GM19025 (cell line): ENCODE measurements around the gene COL21A1.
"Not testable (repeated sequence)": the region's sequence is repeated elsewhere in the genome, so short reads cannot be mapped to it uniquely, and the experiment has no call there.

ENCODE experiments used
- ATAC-seq: cut with Tn5 transposase; IDR thresholded peaks from one replicate; pipeline ENCODE4 v1.9.1; 2021; ENCODE audit warnings: mild to moderate bottlenecking, low read depth, moderate library complexity; ENCODE audit not compliant: unreplicated experiment

Gene COL21A1

DNA sequence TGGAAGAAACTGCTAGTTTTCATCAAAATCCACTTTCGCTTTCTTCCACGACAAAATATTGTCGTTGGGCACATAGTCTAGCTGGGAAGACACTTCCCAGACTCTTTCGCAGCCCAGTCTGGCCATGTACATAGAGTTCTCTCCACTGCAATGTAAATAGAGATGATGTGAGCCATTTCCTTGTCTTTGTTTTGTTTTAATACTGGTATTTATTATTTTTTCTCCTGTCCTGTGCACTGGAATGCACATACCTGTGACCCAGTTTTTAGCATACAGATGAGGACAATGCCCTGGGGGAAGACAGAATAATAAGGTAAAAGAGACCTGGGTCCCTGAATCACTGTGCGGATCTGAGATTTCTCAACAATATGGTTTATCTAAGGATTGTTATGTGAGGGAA, 222.4 kb downstream of the COL21A1 start:
- ATAC-seq, result no peak

DNA sequence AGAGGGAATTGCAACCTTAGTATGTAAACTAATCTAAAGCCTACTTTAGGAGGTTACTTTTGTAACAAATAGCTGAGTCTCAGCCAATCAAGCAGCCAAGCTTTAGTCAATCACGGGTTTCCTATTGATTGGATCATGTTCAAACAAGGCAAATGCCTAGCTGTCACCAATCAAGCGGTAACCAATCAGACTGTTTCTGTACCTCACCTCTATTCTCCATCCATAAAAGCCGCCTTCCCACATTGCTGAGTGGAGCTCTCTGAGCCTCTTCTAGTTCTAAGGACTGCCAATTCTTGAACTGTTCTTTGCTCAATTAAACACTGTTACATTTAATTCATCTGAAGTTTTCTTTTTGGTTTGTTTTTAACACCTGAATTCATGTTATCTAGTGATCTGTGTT, 223.6 kb downstream of the COL21A1 start:
- ATAC-seq, result no peak

DNA sequence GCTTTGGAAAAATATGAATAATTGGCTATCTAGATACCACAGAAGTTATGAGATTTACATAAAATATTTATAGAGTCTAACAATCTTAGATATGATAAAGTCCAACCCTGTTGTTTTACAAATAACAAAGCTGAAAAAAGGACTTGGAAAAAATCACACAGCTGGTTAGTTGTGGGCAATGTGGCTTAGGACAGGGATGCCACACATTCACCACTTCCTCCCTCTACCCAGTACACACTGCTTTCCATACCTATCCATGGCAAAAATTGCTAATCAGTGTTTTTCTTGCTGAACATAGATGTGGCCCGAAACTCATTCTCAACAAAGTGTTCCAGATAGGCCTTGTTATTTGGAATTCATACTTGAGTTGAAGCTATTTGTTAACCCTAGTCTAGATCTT, 224.7 kb downstream of the COL21A1 start:
- ATAC-seq, result no peak

DNA sequence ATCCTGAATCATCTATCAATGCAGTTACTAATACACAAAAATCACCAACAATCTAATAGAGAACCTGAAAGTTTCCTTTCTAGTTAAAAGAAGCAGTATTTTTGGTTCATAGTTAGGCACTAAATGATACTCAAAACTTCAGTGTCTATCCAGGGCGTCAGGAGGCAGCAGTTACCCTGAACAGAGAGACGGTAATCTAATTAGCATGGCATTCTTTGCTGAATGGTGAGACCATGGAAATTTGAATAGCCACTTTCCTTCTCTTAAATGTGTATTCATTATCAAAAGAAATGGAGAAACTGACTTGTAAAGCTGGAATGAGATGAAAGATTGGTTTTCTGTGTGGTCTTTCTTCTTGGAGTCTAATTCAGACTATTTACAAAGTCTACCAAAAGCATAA, 225.4 kb downstream of the COL21A1 start:
- no peak for ATAC-seq

DNA sequence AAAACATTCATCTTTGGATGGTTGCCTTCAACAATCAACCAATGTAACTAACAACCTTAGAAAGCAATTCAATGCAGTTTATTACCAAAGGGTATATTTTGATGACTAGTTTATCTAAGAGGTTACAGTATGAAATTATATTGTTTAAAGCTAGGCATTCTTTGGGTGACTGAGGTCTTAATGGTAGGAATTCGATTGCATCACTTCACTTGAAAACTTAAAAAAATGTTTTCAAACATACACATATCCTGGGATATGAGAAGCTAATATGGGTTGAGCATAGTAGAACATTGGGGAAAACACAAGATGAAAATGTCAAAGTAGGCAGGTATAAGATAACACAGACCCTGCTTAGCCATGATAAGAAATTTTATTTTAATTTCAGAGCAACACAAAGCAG, 227.4 kb downstream of the COL21A1 start:
- no peak for ATAC-seq

DNA sequence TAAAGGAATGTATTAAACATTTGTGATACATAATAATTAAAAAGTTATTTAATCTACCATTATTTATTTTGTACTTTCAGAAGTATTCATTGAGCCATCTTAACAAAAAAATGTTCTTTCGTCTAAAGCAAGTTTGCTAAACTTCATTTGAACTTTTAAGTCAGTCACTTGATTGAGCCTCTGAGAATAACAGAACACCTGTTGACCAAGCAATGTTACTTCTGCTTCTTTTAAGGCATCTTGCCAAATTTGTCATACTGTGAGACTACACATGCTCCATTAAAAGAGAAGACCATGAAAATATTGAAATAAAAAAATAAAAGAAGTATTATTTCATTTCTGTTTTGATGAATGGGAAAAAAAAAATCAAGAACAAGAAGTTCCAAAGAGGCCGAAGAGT, 230.2 kb downstream of the COL21A1 start:
- ATAC-seq, result no peak

DNA sequence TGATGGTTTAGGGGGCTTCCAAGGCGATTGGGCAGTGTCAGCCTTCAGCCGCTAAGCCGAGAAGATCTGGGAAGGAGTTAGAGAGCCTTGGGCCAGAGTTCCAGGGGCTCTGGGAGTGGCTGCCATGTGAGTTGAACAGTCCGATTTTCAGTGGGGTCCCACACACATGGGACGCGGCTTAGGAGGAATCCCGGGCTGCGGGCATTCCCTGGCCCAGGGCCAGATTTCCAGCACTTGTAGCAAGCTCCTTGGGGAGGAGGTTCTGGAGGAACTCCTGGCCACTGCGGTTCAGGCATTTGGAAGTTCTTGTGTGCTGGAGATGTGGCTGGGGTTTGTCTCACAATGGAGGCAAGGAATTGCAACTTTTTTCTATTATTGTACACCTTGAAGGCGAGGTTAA, 233.3 kb downstream of the COL21A1 start:
- ATAC-seq, result not testable (repeated sequence)

DNA sequence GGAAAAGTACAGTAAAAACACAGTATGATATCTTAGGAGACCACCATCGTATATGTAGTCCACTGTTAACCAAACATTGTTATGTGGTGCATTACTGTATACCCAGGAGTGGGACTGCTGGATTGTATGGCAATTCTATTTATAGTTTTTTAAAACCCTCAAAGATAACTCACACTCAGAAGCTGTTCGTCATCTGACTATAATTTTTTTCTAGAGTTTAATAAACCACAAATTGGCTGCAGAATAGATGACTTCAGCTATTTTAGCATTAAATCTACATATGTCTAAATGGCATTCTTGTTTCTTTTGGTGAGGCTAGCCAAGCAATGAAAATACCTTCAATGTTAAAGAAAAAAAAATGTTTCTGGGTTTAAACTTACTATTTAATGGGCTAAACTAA, 237.7 kb downstream of the COL21A1 start:
- ATAC-seq, result no peak
